K562 treated with DMSO at 1 percent for 12 hours (cell line): Measurements from ENCODE around the gene SFTPA2. TPM values are rescaled to one million over a fixed set of nuclear protein-coding genes. Genes with fewer than 3 reads are reported as not detected.

ENCODE experiments used
- total RNA-seq: library from RNA; unstranded; fragments of 300-600 nt; gene quantifications from 2 replicates; pipeline ENCODE4 v1.2.3, GENCODE V29; 2022; ENCODE audit not compliant: insufficient read depth

SFTPA2 gene
- not detected in 2 replicates for total RNA-seq

DNA sequence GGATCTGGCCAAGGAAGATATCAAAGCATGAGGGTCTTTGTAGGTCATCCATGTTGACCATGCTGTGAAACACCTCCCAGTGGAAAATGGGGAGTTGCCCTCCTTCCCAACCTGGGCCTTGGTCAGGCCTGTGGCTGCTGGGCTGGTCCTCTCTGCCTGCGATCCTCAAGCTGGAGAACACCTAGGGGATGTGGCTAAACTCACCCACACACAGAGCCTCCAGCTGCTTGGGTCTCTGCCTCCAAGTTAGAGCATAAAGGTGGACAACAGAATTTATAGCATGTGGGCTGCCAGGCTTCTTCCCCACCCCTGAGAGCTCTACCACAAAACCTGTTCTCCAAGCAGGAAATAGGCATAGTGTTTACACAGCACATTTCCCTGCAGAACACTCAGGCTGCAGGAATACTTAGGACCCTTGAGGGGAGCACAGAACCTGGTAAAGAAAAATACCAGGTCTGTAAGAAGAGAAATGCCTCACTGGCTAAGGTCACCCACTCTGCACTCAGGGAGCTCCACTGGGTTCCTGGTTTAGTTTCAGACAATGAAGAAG, at the start of gene SFTPA2:
Gene SFTPA2 (minus strand): TSS at position 248 of the 550 bp plus-strand sequence. CDS start 924 bp downstream, outside the sequence.

DNA sequence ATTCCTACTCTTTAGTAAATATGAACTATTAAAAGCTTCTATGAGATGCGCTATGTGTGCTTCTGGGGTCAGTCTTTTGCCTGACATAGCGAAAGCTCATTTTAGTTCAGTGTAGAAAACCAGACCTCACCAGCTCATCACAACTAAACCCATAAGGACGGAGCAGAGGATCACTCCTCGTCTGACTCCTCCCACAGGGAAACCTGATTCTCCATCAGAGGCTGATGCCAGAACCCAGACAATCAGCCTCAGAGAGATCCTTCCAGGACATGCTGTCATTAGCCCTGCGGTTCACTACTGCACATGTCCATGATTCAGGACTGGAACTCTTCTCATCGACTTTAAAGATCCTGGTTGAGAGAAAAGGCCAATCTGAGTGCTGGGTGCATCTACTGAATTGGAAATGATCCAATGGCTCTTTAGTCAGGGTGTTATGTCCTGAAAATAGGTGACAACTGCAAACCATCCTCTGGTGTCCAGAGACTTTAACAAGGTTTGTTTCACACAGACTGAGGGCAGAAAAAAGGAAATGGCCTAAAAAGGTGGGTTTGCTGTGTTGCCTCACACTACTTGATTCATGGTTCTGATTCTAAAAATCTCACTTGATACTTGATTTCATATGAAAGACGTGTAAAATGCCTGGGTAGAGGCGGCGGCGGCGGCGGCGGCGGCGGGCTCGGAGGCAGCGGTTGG, 48.2 kb downstream of the SFTPA2 start, which contains the start of gene EIF5AL1:
Gene EIF5AL1 (plus strand): TSS at position 643 of the 693 bp plus-strand sequence. CDS start 117 bp downstream, outside the sequence.

Other genes with a start within 250 kb of the SFTPA2 start
- 124 and 130 TPM in 2 replicates for gene PPIF, start 212.9 kb downstream of the SFTPA2 start, total RNA-seq
- gene ZCCHC24, start 114.8 kb downstream of the SFTPA2 start, total RNA-seq, result 11.3 and 27.0 TPM in 2 replicates
- gene EIF5AL1, start 47.9 kb downstream of the SFTPA2 start, total RNA-seq, result 0.25 TPM in 1 of 2 replicates, not detected in the other
- not detected in 2 replicates for gene SFTPA1, start 50.5 kb upstream of the SFTPA2 start, total RNA-seq
- gene NUTM2B, start 142.8 kb upstream of the SFTPA2 start, total RNA-seq, result 3.0 and 4.4 TPM in 2 replicates